GM18499 (cell line): ENCODE results near the gene FAM53A.
"Not testable (repeated sequence)": the region's sequence is repeated elsewhere in the genome, so short reads cannot be mapped to it uniquely, and the experiment has no call there.

ENCODE experiments used
- ATAC-seq: cut with Tn5 transposase; IDR thresholded peaks from one replicate; pipeline ENCODE4 v1.9.1; 2021; ENCODE audit warnings: moderate number of reproducible peaks; ENCODE audit not compliant: insufficient read depth, unreplicated experiment

The FAM53A gene

DNA sequence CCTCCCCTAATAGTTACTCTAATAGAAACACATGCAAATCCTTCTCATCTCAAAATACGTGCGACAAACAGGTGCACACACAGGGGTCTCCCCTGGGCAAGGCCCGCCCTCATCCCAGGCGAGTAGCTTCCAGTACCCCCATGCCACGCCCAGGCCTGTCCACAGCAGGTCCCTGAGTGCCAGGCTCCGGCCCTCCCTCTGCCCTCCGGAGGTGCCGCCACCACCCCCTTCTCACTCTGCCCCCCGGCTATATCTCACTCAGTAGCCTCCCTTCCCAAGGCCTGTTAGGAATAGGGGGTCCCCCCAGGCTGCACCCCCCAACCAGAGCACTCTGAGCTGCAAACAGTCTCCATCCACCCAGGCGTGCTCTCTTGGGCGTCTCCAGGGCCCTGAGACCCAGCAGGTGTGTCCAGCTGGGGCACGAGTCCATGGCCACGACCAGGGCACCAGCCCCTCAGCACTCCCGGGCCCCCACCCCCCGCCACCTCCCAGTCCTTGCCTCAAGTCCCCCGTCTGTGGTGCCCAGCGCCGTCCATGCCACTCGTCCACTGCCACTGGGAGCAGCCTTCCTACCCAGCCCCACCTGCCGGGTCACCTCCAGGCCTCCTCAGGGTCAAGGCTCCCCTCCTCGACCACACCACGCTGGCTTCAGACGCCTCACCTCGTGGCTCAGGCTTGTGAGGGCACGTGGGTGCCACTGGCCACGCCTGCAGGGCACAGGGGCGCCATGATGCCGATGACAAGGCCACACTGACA is 41.7 kb downstream of the FAM53A start:
- ATAC-seq, result no peak

DNA sequence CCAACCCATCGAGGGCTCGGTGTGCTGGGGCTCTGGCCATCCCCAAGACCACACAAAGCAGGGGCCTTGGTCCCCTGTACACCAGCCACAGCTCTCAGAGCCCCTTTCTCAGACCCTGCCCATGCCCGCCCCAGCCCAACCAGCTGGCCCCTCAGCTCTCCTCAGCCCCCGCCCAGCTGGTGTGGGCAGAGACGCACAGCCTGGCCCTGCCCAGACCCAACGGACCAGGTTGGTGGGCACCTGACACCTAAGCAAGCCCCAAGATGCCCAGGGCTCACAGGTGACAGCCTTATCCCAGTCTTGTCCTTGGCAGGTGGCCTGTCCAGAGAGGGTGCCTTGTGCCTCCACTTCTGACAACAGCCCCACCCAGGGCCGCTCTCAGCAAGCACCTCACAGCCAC is 42.4 kb downstream of the FAM53A start:
- ATAC-seq, result no peak

DNA sequence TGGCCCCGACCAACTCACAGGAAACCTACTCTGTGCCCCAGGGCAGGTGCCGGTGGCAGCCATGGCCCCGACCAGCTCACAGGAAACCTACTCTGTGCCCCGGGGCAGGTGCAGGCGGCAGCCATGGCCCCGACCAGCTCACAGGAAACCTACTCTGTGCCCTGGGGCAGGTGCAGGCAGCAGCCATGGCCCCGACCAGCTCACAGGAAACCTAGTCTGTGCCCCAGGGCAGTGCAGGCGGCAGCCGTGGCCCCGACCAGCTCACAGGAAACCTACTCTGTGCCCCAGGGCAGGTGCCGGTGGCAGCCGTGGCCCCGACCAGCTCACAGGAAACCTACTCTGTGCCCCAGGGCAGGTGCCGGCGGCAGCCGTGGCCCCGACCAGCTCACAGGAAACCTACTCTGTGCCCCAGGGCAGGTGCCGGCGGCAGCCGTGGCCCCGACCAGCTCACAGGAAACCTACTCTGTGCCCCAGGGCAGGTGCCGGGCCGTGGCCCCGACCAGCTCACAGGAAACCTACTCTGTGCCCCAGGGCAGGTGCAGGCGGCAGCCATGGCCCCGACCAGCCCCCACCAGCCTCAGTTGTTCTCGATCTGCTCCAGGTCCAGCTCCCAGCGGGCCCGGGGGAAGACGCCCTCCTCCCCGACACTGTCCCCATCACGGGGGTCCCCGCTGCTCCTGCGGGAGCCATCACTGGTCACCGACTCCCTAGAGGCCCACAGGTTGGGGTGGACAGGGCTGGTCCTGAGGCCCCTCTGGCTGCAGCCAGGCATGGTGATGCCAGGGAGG is 43.2 kb downstream of the FAM53A start:
- not testable (repeated sequence) for ATAC-seq

DNA sequence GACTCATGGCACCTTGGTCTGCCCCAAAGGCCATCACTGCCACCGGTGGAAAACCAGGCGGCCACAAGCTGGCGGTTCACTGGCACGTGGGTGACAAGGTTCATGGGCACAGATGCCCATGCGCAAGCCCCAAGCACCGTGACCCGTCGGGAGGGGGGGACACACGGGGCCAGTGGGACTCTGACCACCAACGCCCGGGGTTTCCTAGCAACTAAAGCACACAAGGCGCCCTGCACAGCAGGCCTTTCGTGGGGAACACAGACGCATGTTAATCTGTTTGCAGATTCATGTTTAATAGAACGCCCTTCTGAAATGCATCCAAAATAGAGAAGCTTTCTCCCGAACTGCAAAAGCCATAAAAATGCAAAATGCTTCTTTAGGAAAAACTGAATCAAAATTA is 43.9 kb downstream of the FAM53A start:
- ATAC-seq, result no peak

DNA sequence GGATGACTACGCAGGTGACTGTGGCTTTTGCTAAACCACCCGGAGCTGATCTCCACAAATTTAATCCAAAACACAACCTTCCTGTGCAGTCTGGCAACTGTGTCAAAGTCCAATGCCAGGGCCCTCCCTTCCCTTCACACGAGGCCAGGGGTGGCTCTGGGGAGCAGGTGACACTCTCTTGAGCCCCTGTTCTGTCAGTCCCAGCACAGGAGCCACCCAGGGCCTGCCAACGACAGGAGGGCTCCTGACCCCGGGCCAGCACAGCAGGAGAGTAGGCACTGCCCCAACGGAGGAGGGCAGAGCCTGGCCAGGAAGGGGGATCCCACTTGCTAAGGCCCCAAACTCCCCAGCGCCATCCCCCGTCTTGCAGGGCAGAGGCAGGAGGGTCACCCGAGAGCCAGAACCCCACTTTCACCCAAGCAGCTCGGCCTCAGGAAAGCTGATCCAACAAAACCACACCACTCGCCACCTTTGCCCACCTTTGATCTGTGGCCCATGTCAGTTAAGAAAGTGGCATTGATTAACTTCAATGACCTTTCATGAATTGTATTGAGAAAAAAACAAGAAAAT is 44.7 kb downstream of the FAM53A start:
- ATAC-seq, result no peak

DNA sequence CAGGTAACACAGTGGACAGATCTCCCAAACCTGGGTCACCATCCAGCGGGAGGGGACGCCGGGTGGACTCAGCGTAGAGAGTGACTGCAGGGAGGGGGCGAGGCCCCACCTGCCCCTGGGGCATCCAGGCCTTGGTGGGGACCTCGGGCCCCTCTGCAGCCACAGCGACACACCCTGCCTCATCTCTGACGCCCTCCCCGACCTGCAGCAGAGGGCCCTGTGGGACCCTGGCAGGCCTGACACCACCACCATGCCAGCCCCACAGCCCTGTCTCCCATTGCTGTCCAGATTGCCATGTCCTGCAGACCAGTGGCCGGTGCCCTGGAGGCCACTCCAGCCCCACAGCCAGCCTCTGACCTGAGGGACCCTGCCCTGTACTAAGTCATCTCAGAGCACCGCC is 45.2 kb downstream of the FAM53A start:
- ATAC-seq, result no peak

DNA sequence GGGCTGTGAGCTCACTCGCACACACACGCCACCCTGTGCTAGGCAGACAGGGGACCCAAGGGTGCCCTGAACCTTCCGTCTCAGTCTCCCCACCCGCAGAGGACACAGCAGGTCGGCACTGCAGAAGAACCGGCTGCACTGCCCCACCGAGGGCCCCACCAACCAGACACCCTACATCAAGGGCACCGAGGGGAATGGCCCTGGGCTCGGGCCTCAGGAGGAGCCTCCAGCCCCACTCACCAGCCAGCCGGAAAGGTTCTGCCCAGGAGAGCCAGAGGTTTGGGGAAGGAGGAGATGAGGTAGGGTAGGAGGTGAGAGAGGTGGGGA is 45.9 kb downstream of the FAM53A start:
- no peak for ATAC-seq

DNA sequence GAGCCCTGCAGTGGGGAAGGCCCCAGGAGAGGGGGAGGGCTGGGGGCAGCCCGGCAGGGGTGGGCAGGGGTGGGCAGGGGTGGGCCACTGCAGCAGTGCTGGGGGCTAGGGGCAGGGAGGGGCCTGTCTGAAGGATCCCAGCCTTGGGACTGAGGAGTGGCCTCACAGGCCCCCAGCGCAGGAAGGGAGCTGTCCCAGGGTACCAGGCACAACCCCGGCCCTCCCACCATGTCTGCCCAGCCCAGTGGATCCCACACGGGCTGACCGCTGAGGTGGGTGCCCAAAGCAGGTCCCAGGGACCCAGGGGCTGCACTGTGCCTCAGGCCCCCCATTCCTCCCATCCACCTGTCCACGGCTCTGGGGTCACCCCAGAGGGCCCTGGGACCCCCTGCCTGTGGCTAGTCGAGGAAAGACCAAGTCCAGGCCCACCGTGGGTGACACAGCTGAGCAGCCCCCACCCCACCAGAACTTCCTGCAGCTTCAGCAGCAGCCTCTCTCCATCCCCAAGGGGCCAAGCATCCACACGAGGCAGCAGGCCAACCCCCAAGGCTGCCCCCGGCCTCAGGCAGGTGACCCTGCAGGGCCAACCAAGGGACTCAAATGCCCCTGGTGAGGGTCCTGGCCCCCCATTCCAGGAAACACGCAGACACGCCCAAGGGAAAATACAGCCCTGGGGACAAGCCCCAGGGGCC is 46.4 kb downstream of the FAM53A start:
- no peak for ATAC-seq

DNA sequence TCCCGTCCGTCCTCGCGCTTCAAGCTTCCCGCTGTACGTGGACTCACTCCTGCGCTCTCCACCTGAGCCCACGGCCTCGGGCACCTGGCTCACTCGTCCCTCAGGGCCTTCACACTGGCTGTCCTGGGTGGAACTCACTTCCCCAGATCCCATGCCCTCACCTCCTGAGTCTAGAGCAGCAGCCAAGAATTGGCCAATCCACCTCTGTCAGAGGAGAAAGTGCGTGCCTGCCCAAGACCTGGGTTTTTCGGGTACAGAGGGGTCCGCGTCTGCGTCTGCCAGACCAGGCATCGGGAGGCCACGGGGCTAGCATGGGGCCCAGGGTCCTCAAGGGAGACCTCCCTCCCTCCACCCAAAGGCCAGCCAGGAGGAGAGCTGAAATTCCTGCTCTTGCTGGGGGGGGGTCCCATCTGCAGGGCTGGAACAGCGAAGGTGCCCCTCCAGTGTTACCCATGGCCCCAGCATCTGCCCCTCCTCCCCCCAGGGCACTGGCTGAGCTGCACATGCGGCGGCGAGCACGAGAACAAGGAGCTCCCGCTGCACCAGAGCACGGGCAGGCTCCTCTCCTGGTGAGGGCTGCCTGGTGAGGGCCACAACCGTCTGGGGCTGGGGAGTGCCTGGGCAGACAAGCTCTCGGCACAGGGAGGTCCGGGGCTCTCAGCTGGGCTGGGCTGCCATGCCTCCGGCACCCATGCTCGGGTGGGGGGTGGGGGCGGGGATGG is 47.5 kb downstream of the FAM53A start:
- ATAC-seq, result no peak

DNA sequence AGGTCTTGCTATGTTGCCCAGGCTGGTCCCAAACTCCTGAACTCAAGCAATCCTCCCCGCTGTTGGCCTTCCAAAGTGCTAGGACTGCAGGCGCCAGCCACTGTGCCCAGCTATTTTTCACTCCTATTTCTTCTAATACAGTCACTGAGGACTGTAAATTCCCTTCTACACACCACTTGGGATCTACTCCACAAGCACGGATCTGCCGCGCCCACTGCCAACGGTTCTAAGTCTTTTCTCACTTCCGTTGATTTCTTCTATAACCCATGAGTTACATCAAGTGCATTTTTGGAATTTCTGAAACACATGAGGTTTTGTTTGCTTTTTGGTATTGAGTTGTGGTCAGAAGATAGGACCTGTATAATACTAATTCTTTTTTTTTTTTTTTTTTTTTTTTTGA is 48.6 kb downstream of the FAM53A start:
- ATAC-seq, result no peak

DNA sequence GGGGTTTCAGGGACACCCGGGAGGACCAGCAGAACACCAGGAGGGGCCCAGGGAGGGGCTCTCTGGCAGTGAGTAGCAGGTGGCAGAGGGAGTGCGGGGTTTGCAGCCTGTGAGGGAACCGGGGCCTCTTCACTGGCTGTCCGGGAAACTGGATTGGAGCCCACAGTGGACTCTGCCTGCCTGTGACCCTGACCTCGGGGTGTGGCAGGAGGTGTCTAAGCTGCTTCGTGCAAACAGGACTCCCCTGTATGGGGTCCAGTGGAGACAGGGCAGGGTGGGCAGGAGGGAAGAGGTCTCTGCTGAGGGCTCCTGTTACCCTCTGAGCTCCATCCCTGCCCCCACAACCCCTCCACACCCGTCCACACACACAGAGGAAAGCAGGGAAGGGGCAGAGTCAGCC is 50.1 kb downstream of the FAM53A start:
- no peak for ATAC-seq

DNA sequence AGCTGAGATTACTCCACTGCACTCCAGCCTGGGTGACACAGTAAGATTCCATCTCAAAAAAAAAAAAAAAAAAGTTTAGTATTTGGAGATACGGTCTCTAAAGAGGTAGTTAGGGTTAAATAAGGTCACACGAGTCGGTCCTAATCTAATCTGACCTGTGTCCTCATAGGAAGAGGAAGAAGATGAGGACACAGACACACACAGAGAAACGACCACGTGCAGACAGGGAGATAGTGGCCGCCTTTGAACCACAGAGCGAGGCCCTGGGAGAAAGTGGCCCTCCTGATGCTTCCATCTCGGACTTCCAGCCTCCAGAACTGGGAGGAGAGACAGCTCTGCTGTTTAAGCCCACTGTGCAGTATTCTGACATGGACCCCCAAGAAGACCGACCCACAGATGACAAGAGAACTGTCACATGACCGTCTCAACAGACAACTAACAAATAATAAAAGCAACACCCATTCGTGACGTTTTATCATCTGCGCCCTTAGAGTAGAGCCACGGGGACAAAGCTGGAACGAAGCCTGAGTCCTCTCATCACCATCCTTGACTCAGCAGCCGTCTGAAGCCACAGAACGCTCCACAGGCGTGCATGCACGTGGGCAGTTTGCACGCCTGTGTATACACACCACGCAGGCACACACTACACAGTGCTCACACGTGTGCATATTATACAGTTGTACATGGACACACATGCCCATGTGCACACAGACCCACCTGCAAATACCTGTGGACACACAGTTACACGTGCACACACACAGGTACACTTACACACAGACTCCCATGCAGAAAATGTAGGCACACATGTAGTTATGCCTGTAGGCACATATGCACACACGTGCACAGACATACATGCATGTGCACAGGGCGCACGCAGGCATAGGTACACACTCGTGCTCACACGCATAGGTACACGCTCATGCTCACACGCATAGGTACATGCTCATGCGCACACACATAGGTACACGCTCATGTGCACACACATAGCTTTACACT is 51.7 kb downstream of the FAM53A start:
- ATAC-seq, result no peak

DNA sequence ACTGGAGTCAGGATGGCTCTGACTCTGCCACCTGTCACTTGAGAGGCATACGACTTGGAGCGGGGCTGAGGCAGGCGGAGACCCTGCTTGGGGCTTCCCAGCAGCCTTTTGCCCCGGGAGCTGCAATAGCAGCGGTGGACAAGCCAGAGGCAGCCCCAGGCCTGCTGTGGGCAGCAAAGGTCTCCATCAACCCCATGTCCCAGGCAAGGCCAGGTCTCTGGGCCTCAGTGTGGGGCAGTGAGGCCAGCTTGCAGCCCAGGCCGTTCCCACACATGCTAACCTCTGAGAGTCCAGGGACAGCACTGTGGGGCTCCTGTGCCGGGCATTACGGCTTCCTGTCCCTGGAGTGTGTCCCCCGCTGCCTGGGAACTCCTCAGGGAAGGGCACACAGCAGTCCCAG is 53.0 kb downstream of the FAM53A start:
- no peak for ATAC-seq

DNA sequence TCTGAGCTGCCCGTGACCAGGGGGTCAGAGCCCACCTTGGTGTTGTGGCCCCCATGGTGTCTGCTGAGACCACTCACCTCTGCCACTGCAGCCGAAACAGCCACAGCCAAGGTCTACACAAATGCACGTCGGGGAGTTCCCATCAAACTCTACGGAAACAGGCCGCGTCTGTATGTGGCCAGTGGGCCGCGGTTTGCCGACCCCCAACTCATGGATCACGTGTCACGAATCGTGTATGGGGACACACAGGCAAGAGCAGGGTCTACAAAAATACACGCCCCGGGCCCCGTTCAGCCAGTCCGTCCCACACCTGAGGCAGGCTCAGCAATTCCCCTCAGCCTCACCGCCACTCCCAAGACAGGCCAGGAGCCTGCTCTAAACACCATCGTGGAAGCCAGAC is 53.8 kb downstream of the FAM53A start:
- ATAC-seq, result no peak

DNA sequence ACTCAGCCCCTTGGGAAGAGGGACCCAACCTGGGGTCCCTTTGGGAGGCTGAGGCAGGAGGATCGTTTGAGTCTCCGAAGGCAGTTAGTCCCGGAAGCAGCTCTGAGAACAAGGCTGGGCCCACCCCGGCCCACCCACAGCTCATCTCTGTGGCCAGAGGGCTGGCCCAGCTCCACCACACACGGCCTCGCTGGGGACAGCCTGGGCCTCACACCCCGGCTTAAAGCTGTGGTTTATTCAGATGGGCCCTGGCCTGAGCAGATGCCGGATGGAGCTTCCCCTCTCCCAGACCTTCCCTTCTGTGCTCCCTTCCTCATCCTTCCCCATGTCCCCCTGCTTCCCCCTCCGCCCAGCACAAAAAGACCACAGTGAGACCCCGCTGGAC is 54.4 kb downstream of the FAM53A start:
- ATAC-seq, result no peak

DNA sequence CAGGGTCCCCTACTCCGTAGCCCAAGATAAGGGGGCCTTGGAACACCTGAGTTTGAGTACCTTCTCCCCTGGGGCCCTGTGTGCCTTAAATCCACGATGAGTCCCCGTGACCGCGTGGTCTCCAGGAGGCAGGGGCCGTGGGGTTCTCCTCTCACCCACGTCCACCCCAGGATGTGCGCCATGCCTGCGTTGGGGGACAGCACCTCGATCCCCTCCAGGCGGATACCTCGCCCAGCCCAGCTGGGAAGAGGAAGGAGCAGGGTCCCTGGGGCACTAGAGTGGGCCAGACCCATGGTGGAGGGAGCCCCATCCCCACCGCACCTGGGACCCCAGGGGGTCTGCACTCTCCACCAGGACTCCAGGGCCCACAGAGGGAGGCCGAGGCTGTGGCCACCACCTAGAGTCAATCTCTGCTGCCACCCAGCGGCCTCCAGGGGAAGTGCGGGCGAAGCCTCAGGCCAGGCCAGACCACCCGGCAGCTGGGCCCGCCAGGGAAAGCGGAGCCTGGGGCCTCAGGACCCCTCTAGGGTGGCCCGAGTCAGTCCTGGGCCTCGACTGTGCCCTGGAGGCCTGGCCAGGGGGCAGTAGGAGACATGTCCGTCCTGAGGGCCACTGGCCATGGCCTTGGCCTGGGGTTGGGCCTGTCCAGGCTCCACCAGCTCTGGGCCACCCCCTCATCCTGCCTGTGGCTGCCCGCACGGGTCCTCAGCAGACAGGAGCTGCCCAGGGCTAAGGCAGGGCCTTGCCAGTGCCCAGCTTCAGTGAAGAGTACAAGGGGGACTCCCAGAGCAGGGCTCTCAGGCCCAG is 55.0 kb downstream of the FAM53A start:
- ATAC-seq, result no peak

DNA sequence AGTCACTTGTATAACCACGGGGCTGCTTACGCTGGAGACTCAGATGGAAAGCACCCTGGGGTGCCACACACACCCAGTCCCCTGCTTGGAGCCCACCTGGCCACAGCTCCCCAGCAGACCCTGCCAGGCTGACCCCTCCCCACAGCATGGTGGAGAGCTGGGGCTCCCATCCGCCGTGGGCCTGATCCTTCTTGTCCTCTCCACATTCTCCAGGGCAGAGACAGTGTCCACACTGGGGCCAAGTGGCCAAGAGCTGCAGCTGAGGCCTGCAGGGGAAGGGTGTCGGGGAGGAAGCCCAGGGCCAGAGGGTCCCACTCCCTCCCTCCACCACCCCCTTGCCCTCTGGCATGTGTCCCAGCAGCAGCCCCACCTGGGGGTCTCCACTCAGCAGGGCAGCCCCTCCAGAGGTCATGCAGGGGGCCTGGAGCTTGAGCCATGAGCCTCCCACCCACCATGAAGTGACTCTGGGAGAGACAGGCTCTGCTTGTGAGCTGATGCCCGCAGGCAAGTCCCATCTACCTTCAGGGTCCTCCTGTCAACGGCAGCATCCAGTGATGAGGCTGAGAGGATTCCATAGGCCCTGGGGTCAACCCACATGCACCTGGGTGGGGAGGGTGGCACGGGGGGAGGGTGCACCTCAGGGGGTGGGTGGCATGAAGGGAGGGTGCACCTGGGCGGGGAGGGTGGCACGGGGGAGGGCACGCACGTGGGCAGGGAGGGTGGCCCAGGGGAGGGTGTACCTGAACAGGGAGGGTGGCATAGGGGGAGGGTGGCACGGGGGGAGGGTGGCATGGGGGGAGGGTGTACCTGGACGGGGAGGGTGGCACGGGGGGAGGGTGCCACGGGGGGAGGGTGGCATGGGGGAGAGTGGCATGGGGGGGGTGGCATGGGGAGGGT is 56.4 kb downstream of the FAM53A start:
- ATAC-seq, result no peak

DNA sequence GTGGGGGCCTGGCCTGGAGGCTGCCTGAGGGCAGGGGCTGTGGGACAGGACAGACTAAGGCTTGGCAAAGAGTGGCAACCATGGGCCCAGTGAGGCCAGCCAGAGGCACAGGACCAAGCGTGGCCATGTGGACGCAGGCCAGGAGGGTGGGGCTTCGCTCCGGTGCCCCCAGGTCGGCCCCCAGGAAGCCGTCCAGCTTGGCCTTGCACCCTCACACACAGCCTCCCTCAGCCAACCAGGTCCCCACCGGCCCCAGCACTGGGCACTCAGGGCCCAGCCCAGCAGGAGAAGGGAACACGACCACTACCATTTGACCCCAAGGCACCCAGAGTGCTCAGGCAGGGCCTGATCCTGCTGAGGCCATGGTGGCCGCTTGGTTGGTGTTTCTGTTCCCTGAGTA is 57.2 kb downstream of the FAM53A start:
- no peak for ATAC-seq
